GM18519 (cell line): ENCODE data around the gene PSPC1.

Experiments
- ATAC-seq: cut with Tn5 transposase; IDR thresholded peaks from one replicate; pipeline ENCODE4 v1.9.1; 2021; ENCODE audit warnings: mild to moderate bottlenecking, moderate library complexity; ENCODE audit not compliant: unreplicated experiment, low FRiP score

PSPC1 gene

GRCh38 chr13:19674898-19675297, 107.8 kb downstream of the PSPC1 start:
- ATAC-seq = no peak

DNA sequence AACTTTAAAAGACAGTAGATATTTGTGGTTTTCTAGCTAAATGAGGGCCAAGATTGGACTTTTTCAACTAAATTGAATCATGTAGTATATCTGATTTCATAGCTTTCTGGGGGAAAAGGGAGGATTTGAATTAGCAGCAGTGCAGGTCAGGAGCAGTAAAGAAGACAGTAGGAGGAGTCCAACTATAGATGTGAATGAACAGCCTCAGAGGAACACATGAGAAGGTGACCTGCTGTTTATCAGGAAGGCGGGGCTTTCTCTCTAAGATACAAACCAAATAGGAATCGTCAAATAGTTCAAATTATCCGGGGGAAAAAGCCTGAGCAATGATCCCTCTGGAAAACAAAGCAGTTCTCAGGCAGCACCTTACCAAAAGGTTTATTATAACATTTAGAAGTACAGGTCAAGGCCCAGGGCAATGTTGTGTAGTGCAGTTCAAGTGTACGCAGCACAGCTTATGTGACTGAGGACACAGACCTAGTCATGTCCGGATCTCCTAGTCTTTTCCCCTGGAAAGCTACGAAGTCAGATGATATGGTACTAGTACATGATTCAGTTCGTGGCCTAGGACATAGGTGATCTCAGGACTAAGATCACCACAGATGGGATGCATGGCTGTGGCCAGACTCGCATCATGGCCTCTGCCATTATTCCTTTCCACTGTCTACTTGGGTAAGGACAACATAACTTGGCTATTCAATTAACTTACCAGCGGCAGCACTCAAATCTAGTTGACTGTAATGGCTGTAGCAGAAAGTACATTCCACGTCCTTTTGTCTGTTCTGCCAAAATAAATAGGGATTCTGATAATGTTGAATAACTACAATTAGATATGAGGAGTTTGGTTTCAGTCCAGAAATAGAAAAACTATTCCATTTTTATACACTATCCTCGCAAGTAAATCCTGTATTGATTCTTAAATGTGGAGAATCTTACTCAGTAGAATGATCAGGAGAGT, 109.0 kb downstream of the PSPC1 start:
- ATAC-seq = no peak

- ATAC-seq = no peak
These were observed 109.8 kb downstream of the PSPC1 start for GRCh38 chr13:19672990-19673389.

DNA sequence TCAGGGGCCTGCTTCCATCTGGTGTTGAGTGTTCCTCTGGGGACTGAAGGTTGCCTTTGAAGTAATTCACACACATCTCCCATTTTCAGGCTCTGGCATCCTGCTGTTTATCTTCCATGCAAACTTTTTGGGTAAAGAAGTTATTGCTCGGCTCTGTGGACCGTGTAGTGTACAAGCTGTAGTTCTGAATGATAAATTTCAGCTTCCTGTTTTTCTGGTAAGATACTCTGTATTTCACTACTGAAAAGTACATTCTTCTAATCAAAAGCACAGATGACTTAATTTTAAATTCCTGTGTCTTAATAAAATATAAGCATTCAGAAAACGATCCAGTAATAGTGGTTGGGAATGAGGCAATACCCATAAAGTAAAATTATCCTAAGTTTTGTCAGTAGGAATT, 112.6 kb downstream of the PSPC1 start:
- no peak for ATAC-seq

DNA sequence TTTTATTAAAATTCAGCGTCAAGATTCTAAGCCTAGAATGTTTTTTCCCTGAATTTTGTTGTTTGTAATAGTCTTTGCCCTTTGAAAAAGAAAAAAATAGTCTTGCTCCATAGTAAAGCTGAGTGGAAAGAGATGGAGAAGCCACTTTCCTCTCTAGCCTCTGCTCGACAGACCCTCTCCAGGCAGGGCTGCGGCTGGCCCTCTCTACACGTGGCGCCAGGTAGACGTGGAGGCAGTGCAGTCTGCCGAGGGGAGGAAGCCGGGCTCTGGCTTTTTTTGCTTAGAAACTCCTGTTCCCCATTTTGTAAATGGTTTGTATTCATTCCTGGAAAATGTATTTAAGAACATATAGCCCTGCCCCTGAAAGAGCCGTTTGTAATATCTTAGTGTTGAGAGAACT, 114.0 kb downstream of the PSPC1 start:
- no peak for ATAC-seq

DNA sequence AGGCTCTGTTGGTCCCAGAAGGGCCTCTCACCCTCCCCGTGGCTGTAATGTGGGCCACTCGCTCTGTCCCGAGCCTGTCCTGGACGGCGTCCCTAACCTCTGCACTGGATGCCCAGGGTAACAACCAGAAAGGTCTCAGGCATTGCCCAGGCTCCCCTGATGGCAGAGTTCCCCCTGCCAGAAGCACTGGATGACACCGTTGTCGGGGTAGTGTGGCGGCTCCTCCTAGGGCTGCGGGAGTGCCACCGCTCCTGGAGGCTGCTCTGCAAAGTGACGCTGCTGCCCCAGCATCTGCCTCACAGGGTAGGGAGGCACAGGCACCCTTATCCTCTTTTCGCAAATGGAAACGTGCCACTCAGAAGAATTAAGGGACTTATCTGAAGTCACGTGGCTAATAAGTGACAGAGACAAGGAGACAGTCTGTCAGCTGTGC, 117.3 kb downstream of the PSPC1 start:
- no peak for ATAC-seq

DNA sequence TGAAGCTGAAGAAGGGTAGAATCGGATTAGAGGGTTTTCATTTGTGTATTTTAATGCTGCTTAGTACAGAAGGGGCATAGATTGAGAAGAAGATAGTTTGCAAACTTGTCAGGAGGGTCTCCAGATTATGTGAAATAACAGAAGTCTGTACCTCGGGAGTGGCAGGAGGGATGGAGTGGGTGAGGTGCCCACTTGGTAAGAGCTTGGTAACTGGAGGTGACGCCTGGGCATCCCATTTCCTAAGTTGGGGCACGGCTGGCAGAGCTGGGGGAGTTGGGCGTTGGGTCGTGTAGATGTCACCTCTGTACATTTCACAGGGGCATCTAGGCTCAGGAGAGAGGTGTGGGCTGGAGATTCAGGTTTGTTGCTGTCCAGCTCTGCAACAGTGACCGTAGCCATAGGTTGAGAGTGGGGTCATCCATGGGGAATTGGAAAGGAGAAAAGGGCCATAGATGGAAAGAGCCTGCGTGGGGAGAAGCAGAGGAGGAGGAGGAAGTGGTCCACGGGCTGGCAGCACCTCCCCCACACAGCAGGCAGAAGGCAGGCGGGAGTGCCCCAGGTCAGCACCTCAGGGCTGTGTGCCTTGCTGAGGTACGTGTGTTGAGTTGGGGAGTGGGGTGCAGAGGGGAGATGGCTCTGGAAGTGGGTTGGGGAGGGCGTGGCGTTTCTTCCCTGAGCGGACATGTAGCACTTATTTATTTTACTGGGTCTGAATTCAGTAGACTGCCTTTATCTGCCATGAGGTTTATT, 118.1 kb downstream of the PSPC1 start:
- ATAC-seq = no peak

GRCh38 chr13:19663416-19663979, 119.2 kb downstream of the PSPC1 start:
- ATAC-seq = no peak

GRCh38 chr13:19661561-19661960, 121.2 kb downstream of the PSPC1 start:
- no peak for ATAC-seq

GRCh38 chr13:19661126-19661525, 121.6 kb downstream of the PSPC1 start:
- ATAC-seq = no peak

- no peak for ATAC-seq
These were observed 123.9 kb downstream of the PSPC1 start for GRCh38 chr13:19658831-19659230.

GRCh38 chr13:19657872-19658591, 124.7 kb downstream of the PSPC1 start:
- no peak for ATAC-seq
